Measurements from ENCODE around the gene SNX25. TPM values are rescaled to one million over a fixed set of nuclear protein-coding genes. Genes with fewer than 3 reads are reported as not detected.

The SNX25 gene
- total and polyA plus RNA-seq, 2 of the 13 experiments (the other 11 are each of a cell fraction or from before 2014, with no cell fraction given) = 23.4 to 23.5 TPM

- TF ChIP-seq E2F5 (CRISPR knock-in tag; conservative IDR thresholded peaks at IDR 0.05) (no peak), NR2F1 (CRISPR knock-in tag; IDR thresholded peaks at IDR 0.05) (0 out of 4 replicates have a peak, but pooled peaks of 1 of the 2 experiments have one; percentile 9), ZNF446 (CRISPR knock-in tag; IDR thresholded peaks at IDR 0.05) (peak; percentile 32; the same call in 1 of the 2 replicates), ZGPAT (CRISPR knock-in tag; IDR thresholded peaks at IDR 0.05) (peak; percentile 20; the same call in 1 of the 2 replicates), ZNF280B (CRISPR knock-in tag; IDR thresholded peaks at IDR 0.05; ENCODE audit: borderline replicate concordance) (no peak), ZNF407 (CRISPR knock-in tag; IDR thresholded peaks at IDR 0.05; ENCODE audit: not compliant biosample characterization) (no peak), TFDP1 (CRISPR knock-in tag; IDR thresholded peaks at IDR 0.05; ENCODE audit: borderline replicate concordance) (peak; percentile 81; the same call in 1 of the 2 replicates), NR2C2 (CRISPR knock-in tag; IDR thresholded peaks at IDR 0.05; ENCODE audit: borderline replicate concordance) (peak; percentile 56; the same call in 1 of the 2 replicates), AGO1 (IDR thresholded peaks at IDR 0.05; ENCODE audit: low read depth, low read length, poor library complexity, severe bottlenecking) (peak; percentile 39), TBX2 (CRISPR knock-in tag; IDR thresholded peaks at IDR 0.05; ENCODE audit: borderline replicate concordance) (peak; percentile 42; the same call in 1 of the 2 replicates), KAT7 (CRISPR knock-in tag; IDR thresholded peaks at IDR 0.05; ENCODE audit: borderline replicate concordance) (0 out of 2 replicates have a peak, but pooled peaks have one; percentile 39), KLF15 (CRISPR knock-in tag; IDR thresholded peaks at IDR 0.05; ENCODE audit: borderline replicate concordance) (no peak), MXI1 (IDR thresholded peaks at IDR 0.05; ENCODE audit: borderline replicate concordance, low read depth, low read length) (peak; percentile 86; the same call in 2 of the 3 replicates)
Measured at GRCh38 chr4:185203486-185204237, 5.7 kb upstream of the SNX25 start, which contains the start of gene CFAP97 (continued).
